ENCODE data around the gene MBTPS1.
A peak's percentile ranks its signal among the peaks of the same experiment; 100 is the strongest.

Gene MBTPS1

DNA sequence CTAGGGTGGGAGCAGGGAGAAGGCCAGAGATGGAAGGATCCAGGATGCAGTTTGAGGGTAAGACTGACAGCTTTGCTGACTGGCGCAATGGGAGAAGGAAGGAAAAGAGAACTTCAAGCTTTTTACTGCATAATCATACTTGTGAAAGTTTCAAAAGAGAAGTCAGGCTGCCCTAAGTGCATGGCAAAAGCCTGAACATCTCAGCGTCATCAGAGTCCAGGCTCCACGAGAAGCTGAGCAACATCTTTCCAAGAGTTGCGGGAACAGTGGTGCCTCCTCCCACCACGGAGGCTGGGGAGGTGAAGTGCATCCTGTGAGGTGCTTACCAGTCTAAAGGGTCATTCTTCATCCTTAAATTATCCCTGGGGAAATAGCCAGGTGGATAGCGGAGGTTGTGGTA lies 47.2 kb downstream of the MBTPS1 start:
- H3K27me3 ChIP-seq (replicated peaks; ENCODE audit: control insufficient read depth, insufficient read depth, low read length): no peaks in the 10 kb centered on the region
- no peak overlapping the region for H3K4me3 ChIP-seq (replicated peaks; ENCODE audit: low read depth, low read length)
- peaks cover 29% of the 10 kb centered on the region for H3K36me3 ChIP-seq (ENCODE audit: control insufficient read depth, insufficient read depth, low read length)
- TF ChIP-seq, protein P1, sequence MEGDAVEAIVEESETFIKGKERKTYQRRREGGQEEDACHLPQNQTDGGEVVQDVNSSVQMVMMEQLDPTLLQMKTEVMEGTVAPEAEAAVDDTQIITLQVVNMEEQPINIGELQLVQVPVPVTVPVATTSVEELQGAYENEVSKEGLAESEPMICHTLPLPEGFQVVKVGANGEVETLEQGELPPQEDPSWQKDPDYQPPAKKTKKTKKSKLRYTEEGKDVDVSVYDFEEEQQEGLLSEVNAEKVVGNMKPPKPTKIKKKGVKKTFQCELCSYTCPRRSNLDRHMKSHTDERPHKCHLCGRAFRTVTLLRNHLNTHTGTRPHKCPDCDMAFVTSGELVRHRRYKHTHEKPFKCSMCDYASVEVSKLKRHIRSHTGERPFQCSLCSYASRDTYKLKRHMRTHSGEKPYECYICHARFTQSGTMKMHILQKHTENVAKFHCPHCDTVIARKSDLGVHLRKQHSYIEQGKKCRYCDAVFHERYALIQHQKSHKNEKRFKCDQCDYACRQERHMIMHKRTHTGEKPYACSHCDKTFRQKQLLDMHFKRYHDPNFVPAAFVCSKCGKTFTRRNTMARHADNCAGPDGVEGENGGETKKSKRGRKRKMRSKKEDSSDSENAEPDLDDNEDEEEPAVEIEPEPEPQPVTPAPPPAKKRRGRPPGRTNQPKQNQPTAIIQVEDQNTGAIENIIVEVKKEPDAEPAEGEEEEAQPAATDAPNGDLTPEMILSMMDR (IDR thresholded peaks at IDR 0.05; ENCODE audit: insufficient read depth, low read length, poor library complexity, severe bottlenecking): no peak
- DNase-seq (ENCODE audit: extremely low read depth, insufficient read length): no peak

DNA sequence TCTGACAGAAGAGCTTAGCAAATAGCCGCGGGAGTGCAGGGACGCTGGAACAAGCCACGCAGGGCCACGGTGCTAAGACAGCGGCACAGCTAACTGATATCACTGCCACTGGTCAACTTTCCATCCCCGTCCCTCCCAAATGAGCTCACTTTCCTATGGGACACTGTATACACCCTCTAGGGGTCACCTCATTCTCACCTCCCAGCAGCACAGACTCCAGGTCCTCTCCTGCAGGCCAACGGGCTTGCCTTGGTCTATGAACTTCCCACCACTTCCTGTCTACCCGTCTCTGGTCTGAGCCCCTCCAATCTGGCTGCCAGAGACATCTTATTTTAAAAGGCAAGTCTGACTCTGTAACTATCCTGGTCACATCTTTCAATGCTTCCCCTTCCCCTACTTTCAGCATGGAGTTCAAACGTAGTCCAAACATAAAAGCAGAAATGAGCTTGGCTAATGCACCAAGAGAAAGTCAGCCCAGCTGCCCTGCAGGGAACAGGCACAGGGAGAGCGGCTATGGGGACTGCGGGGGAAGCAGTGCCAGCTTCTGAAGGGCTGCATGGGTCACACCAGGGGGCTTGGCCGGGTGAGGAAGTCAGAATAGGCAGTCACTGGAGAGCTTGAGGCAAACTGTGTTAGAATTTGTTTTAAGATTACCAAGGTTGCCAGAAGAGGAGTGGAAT lies 47.8 kb downstream of the MBTPS1 start:
- H3K4me3 ChIP-seq (replicated peaks; ENCODE audit: low read depth, low read length): no peak overlapping the region
- TF ChIP-seq, protein P1 (IDR thresholded peaks at IDR 0.05; ENCODE audit: insufficient read depth, low read length, poor library complexity, severe bottlenecking): no peak
- DNase-seq (ENCODE audit: extremely low read depth, insufficient read length): no peak

DNA sequence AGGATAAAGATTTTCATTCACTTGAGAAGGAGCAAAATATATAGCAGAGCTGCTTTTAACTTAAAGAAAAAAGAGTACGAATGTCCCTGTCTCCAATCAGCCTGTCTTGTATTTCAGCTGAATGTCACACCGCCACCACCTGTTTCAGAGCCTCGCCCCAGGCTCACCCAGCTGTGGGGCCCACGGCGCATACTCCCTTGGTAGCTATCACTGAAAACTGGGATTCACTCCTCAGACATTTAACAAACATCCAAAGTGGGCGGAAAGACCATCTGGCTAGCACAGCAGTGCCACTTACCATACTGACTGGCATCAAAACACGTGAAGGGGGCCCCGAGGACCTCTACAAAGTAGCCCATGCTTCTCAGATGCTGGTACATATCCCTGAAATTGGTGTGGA lies 48.7 kb downstream of the MBTPS1 start:
- peaks cover 30% of the 10 kb centered on the region for H3K36me3 ChIP-seq (ENCODE audit: control insufficient read depth, insufficient read depth, low read length)
- no peaks in the 10 kb centered on the region for H3K27me3 ChIP-seq (replicated peaks; ENCODE audit: control insufficient read depth, insufficient read depth, low read length)
- H3K4me3 ChIP-seq (replicated peaks; ENCODE audit: low read depth, low read length): no peak overlapping the region
- TF ChIP-seq, protein P1 (IDR thresholded peaks at IDR 0.05; ENCODE audit: insufficient read depth, low read length, poor library complexity, severe bottlenecking): no peak
- no peak for DNase-seq (ENCODE audit: extremely low read depth, insufficient read length)

More for the DNA sequence above, 47.8 kb downstream of the MBTPS1 start:
- peaks cover 29% of the 10 kb centered on the region for H3K36me3 ChIP-seq (ENCODE audit: control insufficient read depth, insufficient read depth, low read length)
- H3K27me3 ChIP-seq (replicated peaks; ENCODE audit: control insufficient read depth, insufficient read depth, low read length): no peaks in the 10 kb centered on the region

DNA sequence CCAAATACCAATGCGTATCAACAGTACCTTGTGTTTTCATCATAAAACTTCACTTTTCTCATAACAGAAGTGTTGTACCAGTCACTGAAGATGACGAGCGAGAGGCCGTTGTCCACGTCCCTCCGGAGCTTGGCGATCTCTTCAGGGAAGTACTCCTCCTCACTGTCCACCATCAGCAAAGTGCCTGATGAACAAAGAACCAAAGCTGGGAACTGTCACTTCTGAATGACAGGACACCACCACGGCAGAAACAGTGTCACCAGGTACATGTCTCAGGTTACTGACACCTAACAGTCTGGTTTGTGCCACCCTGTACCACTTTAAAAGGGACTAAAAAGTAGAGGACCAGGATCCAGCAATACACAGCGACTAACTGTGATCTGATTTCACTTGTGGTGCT lies 49.1 kb downstream of the MBTPS1 start:
- no peak overlapping the region for H3K4me3 ChIP-seq (replicated peaks; ENCODE audit: low read depth, low read length)
- no peak for DNase-seq (ENCODE audit: extremely low read depth, insufficient read length)
- no peaks in the 10 kb centered on the region for H3K27me3 ChIP-seq (replicated peaks; ENCODE audit: control insufficient read depth, insufficient read depth, low read length)
- peaks cover 34% of the 10 kb centered on the region for H3K36me3 ChIP-seq (ENCODE audit: control insufficient read depth, insufficient read depth, low read length)
- TF ChIP-seq, protein P1 (IDR thresholded peaks at IDR 0.05; ENCODE audit: insufficient read depth, low read length, poor library complexity, severe bottlenecking): no peak

DNA sequence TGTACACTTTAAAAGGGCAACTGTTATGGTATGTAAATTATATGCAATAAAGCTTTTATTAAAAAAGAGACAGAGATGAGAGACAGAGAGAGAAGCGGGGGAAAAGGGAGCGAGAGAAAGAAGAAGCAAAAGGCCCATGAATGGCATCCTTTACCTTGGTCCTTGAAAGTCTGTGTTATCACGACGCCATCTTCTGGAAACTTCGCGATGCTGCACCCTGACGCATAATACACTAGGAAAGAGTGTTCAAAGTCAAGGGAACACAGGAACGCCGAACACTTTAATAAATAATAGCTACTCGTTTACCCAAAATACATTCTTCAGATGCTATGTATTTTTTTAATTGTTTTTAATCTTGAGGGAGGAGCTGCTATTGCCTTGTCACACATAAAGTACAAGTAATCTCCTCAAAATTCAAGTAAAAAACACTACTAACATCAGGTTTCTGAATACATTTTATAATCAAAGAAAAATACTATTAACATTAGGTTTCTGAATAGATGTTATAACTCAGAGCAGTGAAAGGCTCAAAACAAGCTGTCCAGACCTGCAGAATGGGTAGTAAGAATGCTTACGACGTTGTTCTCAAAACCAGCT lies 51.1 kb downstream of the MBTPS1 start:
- TF ChIP-seq, protein P1 (IDR thresholded peaks at IDR 0.05; ENCODE audit: insufficient read depth, low read length, poor library complexity, severe bottlenecking): peak; percentile 67
- DNase-seq (ENCODE audit: extremely low read depth, insufficient read length): no peak
- no peaks in the 10 kb centered on the region for H3K27me3 ChIP-seq (replicated peaks; ENCODE audit: control insufficient read depth, insufficient read depth, low read length)
- peaks cover 42% of the 10 kb centered on the region for H3K36me3 ChIP-seq (ENCODE audit: control insufficient read depth, insufficient read depth, low read length)
- H3K4me3 ChIP-seq (replicated peaks; ENCODE audit: low read depth, low read length): no peak overlapping the region
